ENCODE measurements around the gene IL22RA1.

Gene IL22RA1

GRCh38 chr1:24136956-24137539 is 5.9 kb downstream of the IL22RA1 start:
- DNase-seq (ENCODE audit: low spot score): no peak

- no peak for DNase-seq (ENCODE audit: low spot score)
Measured at GRCh38 chr1:24134376-24134775, 8.6 kb downstream of the IL22RA1 start.

GRCh38 chr1:24133819-24134218 is 9.1 kb downstream of the IL22RA1 start:
- DNase-seq (ENCODE audit: low spot score): no peak

GRCh38 chr1:24130385-24130784 is 12.6 kb downstream of the IL22RA1 start:
- no peak for DNase-seq (ENCODE audit: low spot score)

GRCh38 chr1:24127801-24128363 is 15.1 kb downstream of the IL22RA1 start:
- DNase-seq (ENCODE audit: low spot score): no peak

GRCh38 chr1:24127134-24127800 is 15.7 kb downstream of the IL22RA1 start:
- DNase-seq (ENCODE audit: low spot score): no peak

GRCh38 chr1:24126672-24127023 is 16.3 kb downstream of the IL22RA1 start:
- no peak for DNase-seq (ENCODE audit: low spot score)

GRCh38 chr1:24126018-24126671 is 16.8 kb downstream of the IL22RA1 start:
- DNase-seq (ENCODE audit: low spot score): peak; percentile 63

- no peak for DNase-seq (ENCODE audit: low spot score)
Measured at GRCh38 chr1:24125456-24125855, 17.5 kb downstream of the IL22RA1 start.

- no peak for DNase-seq (ENCODE audit: low spot score)
Measured at GRCh38 chr1:24124980-24125379, 18.0 kb downstream of the IL22RA1 start.

- DNase-seq (ENCODE audit: low spot score): no peak
Measured at GRCh38 chr1:24123611-24124010, 19.3 kb downstream of the IL22RA1 start.

- no peak for DNase-seq (ENCODE audit: low spot score)
Measured at GRCh38 chr1:24122776-24123175, 20.2 kb downstream of the IL22RA1 start.

- no peak for DNase-seq (ENCODE audit: low spot score)
Measured at GRCh38 chr1:24121406-24121805, 21.5 kb downstream of the IL22RA1 start.

- DNase-seq (ENCODE audit: low spot score): no peak
Measured at GRCh38 chr1:24120965-24121364, 22.0 kb downstream of the IL22RA1 start.

GRCh38 chr1:24119859-24120756 is 22.8 kb downstream of the IL22RA1 start:
- DNase-seq (ENCODE audit: low spot score): no peak

- DNase-seq (ENCODE audit: low spot score): no peak
Measured at GRCh38 chr1:24119489-24119858, 23.5 kb downstream of the IL22RA1 start.

- no peak for DNase-seq (ENCODE audit: low spot score)
Measured at GRCh38 chr1:24118410-24119242, 24.3 kb downstream of the IL22RA1 start.

- DNase-seq (ENCODE audit: low spot score): no peak
Measured at GRCh38 chr1:24117722-24118409, 25.1 kb downstream of the IL22RA1 start.

- DNase-seq (ENCODE audit: low spot score): no peak
Measured at GRCh38 chr1:24117132-24117531, 25.8 kb downstream of the IL22RA1 start.

GRCh38 chr1:24114753-24115152 is 28.2 kb downstream of the IL22RA1 start:
- no peak for DNase-seq (ENCODE audit: low spot score)

GRCh38 chr1:24113641-24114033 is 29.3 kb downstream of the IL22RA1 start:
- DNase-seq (ENCODE audit: low spot score): no peak

Data from pons (tissue), 1 donor.